ENCODE data around the gene KCNMB2.
"Not testable (repeated sequence)": the region's sequence is repeated elsewhere in the genome, so short reads cannot be mapped to it uniquely, and the experiment has no call there.

The KCNMB2 gene

DNA sequence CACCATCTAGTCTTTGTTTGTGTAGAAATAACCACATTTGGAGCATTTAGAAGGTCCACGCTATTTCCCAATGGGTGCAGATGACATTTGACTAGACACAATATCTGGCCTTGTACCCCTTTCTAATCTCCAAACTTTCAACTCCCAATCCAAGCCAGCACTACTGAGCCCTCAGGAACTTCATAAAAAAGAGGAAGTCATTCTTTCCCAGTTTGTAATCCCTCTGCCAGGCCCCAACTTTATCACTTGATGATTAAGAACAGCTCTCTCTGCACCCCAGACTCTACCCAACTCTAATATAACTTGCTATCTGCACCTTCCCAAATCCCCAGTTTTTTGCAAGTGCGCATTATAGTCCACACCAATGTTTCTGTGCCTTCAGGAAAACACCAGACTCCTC, 170.2 kb downstream of the KCNMB2 start:
- no peak for FAIRE-seq

GRCh38 chr3:178707311-178708031, 171.2 kb downstream of the KCNMB2 start:
- FAIRE-seq = no peak

- FAIRE-seq = no peak
Measured at GRCh38 chr3:178709051-178709450, 172.8 kb downstream of the KCNMB2 start.

DNA sequence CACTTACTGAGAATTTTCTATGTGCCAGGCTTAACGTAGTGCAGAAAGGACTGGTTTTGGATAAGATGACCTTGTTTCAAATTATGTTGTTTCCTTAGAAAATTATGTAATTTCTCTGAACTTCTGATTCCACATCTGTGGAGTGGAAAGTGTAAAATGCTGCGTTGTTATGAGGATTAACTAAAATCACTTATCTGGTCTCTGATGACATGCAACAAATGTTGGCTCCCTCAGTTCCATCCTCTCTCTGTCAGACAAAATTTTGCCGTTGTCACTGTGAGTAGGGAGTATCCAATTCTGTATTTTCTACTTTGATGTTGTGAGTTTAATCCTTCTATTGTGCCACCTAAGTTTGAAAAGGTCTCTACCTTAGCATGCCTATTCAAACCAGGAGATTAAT, 175.5 kb downstream of the KCNMB2 start:
- FAIRE-seq = no peak

DNA sequence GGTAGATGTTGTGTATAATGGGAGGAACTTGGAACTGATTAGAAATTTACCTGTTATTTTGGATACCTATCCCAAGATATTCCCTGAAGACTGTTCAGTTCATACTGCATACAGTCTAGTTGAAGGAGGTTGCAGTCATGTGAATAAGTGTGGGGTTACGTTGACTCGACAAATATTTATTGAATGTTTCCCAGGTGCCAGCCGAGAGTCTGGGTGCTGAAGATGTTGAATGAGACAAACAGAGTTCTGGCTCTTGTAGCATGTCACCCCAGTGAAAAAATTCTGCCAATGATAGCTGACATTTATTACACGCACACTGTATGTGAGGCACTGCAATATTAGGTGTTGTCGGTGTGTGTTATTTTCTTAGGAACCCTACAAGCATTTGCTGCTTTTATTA, 176.0 kb downstream of the KCNMB2 start:
- FAIRE-seq = no peak

GRCh38 chr3:178714925-178715832, 178.9 kb downstream of the KCNMB2 start:
- no peak for FAIRE-seq

- no peak for FAIRE-seq
Measured at GRCh38 chr3:178718995-178719635, 182.9 kb downstream of the KCNMB2 start.

GRCh38 chr3:178732824-178733223, 196.6 kb downstream of the KCNMB2 start:
- no peak for FAIRE-seq

DNA sequence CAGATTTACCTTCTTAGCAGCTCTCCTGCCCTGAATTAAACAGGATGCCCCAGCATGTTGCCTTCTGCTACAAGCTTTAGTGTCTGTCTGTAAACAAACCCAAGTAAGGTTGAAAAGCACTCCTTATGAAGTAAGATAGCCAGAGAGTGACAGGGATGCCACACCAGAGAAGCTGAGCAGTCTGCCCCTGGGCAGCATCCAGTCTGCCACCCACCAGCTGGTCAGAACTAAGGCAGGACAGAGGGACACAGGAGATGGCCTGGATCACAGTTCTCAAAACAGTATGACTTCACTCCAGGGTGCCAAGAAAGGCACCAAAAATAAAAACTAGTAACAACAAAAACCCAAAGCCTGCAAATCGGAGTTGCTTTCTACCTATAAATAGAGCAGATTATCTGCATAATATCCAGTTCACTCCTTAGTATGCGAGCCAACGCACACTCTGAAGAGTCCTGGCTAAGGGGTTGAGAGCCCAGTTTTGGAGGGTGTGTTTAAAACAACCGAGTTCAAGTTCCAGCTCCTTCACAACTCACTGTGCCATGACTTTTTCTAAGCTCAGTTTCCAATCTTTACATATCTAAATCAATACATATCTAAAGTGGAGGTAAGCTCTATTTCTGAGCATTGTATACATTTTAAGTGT, 198.9 kb downstream of the KCNMB2 start:
- no peak for FAIRE-seq

DNA sequence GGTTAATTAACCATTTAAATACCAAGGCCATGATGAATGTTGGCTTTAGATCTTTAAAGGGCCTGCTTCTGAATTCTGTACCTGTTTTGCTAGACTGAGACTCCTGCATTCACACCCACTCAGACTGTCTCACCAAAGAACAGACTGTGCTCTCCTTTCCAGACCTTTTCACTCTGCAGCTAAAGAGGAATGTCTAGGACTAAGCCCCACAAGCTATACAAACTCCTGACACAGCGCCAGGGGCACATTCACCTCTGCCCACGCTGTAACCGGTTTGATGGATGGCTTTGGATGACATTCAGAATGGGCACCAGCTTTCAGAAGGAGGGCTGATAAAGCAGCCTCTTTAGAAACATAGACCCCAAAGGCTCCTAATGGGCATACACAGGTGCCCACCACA, 200.1 kb downstream of the KCNMB2 start:
- no peak for FAIRE-seq

DNA sequence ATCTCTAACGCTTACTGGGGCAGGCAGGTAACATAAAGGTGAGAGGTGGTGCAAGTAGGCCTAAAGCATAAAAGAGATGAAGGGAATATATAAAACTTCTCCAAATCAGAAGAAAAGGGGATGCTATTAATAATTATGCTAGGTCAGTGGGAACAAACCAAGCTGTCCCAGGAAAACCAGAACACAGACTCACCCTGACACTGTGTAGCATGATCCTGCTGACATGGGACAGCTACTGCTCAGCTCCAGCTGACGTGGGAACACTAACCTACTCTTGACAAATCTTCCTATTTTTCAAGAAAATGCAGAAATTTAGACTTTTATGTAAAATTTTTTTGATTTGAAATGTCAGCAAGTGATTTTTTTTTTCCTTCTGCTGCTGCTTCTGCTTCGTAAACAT, 203.5 kb downstream of the KCNMB2 start:
- no peak for FAIRE-seq

- FAIRE-seq = no peak
Measured at GRCh38 chr3:178741020-178741419, 204.8 kb downstream of the KCNMB2 start.

GRCh38 chr3:178743297-178743696, 207.1 kb downstream of the KCNMB2 start:
- no peak for FAIRE-seq

DNA sequence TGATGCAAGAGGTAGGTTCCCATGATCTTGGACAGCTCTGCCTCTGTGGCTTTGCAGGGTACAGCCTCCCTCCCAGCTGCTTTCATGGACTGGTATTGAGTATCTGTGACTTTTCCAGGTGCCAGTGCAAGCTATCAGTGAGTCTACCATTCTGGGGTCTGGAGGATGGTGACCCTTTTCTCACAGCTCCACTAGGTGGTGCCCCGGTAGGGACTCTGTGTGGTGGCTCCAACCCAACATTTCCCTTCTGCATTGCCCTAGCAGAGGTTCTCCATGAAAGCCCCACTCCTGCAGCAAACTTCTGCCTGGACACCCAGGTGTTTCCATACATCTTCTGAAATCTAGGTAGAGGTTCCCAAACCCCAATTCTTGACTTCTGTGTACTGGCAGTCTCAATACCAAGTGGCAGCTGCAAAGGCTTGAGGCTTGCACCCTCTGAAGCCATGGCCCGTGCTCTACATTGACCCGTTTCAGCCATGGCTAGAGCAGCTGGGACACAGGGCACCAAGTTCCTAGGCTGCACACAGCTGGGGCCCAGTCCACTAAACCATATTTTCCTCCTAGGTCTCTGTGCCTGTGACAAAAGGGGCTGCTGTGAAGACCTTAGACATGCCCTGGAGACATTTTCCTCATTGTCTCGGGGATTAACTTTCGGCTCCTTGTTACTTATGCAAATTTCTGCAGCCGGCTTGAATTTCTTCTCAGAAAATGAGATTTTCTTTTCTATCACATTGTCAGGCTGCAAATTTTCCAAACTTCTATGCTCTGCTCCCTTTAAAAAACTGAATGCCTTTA, 209.8 kb downstream of the KCNMB2 start:
- FAIRE-seq = not testable (repeated sequence)

GRCh38 chr3:178748874-178749273, 212.6 kb downstream of the KCNMB2 start:
- FAIRE-seq = no peak

GRCh38 chr3:178749471-178749870, 213.2 kb downstream of the KCNMB2 start:
- FAIRE-seq = no peak

DNA sequence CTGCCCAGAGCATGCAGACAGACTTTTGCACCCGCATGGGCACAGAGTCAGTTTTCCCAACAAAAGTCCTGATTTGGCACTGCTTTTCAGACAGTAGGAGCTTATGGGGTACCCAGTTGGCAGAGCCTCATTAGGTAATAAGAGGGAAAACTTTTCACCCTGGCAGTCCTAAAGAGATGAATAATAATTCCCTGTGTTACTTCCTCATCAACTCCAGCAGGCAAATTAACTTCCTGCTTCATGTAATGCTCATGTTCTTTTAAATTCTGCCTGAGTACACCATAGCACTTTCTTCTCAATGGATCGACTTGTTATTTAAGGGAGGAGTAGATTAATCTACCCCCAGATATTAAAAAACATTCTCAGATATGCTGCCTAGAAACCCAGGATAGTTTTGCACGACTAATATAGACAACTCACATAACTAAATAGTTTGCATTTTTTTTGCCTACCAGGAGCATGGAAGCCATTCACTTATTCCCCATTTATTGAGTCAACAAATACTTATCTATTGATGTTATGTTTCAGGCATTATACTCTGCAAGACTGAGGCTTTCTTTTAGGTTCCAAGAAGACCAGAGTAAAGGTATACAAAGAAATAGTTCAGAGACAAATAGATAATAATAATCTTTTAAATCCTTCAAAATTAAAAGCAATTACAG, 214.5 kb downstream of the KCNMB2 start:
- no peak for FAIRE-seq

GRCh38 chr3:178752843-178753242, 216.6 kb downstream of the KCNMB2 start:
- FAIRE-seq = no peak

GRCh38 chr3:178754852-178755510, 218.7 kb downstream of the KCNMB2 start:
- FAIRE-seq = no peak

GRCh38 chr3:178761024-178761423, 224.8 kb downstream of the KCNMB2 start:
- no peak for FAIRE-seq

- FAIRE-seq = no peak
Measured at GRCh38 chr3:178761461-178761860, 225.2 kb downstream of the KCNMB2 start.
